Motor neuron (in vitro differentiated cells): ENCODE measurements around the gene RNF182. TPM values are rescaled to one million over a fixed set of nuclear protein-coding genes. Genes with fewer than 3 reads are reported as not detected.
"Not testable (repeated sequence)": the region's sequence is repeated elsewhere in the genome, so short reads cannot be mapped to it uniquely, and the experiment has no call there.

Source experiments
- ATAC-seq, 8 experiments: fragments of 200-7000 bp; cut with Tn5 transposase; replicated peaks in 6 of 8; 2 replicates each; pipeline ENCODE4 v1.8.0; 2021; ENCODE audit warnings: mild to moderate bottlenecking in 8 of 8, moderate library complexity in 8 of 8
- H3K27ac ChIP-seq, 2 donors: fragments of 250-450 bp; sonication (Bioruptor Pico); 2 replicates each; pipeline ENCODE4 v1.9.0; 2021; ENCODE audit warnings: antibody characterized with exemption in 2 of 2, mild to moderate bottlenecking in 2 of 2, moderate library complexity in 1 of 2
- H3K4me1 ChIP-seq, 2 donors: fragments of 250-450 bp; sonication (Bioruptor Pico); replicated peaks in 1 of 2; 2 replicates each; pipeline ENCODE4 v1.6.1; 2021; ENCODE audit warnings: antibody characterized with exemption in 2 of 2, mild to moderate bottlenecking in 2 of 2, moderate library complexity in 1 of 2
- H3K4me3 ChIP-seq, 5 donors: fragments of 250-450 bp; sonication (Bioruptor Pico); 2 replicates each; pipeline ENCODE4 v1.9.0; 2021; ENCODE audit warnings: antibody characterized with exemption in 5 of 5, mild to moderate bottlenecking in 5 of 5, moderate library complexity in 4 of 5
- WGBS, 10 experiments: fragments of 450-650 bp; shearing (Covaris generic); methylation state at CpG; one replicate each; pipeline ENCODE4 v1.0.0; 2022; 5-methylcytosine and 5-hydroxymethylcytosine counted together
- in situ Hi-C, 9 experiments: fragments of 400-800 bp; cut with MboI; loops; one replicate each; pipeline ENCODE4 v1.15.0; 2021; ENCODE audit warnings: low sequenced_read_pairs in 9 of 9, low pct_unique_long_range_greater_than_20kb in 2 of 9; ENCODE audit not compliant: unreplicated experiment in 9 of 9
- total RNA-seq, 8 experiments: library from RNA; unstranded; fragments of 300-600 nt; gene quantifications; 2 replicates each; pipeline versions ENCODE4 v1.2.3 to v1.2.4, GENCODE V29; 2022

Gene RNF182
- total RNA-seq, 8 experiments from 2014 or later: 1.3 to 12.1 (median 4.5) TPM; not detected in 2

DNA sequence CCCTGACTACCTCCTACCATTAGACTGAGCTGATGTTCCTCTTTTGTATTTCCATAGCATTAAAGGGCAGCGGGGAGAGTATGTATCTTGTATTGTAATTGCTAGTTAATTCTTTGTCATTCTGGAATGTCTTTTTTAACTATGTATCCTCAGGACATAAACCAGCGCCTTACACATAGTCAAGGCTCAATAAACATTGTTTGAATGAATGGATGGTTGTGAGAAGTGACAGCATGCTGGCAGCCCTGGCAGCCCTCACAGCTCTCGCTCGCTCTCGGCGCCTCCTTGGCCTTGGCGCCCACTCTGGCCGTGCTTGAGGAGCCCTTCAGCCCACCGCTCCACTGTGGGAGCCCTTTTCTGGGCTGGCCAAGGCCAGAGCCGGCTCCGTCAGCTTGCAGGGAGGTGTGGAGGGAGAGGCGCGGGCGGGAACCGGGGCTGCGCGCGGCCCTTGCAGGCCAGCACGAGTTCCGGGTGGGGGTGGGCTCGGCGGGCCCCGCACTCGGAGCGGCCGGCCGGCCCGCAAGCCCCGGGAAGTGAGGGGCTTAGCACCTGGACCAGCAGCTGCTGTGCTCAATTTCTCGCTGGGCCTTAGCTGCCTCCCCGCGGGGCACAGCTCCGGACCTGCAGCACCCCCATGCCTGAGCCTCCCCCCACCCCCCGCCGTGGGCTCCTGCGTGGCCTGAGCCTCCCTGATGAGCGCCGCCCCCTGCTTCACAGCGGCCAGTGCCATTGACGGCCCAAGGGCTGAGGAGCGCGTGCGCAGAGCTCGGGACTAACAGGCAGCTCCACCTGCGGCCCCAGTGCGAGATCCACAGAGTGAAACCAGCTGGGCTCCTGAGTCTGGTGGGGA lies 93.1 kb downstream of the RNF182 start:
- no peak overlapping the region for H3K4me3 ChIP-seq
- in situ Hi-C loops: no loop called here
- 56 to 93% (median 71%) methylated on average over 1 to 4 of the region's 46 CpGs; no CpG with 5 or more reads in 3 of the 10 experiments for WGBS, 10 experiments
- ATAC-seq: peak in 1 of 8 experiments; percentile 25
- H3K4me1 ChIP-seq: peaks cover 8 to 13% of the 10 kb centered on the region in 2 donors
- no peak overlapping the region for H3K27ac ChIP-seq

DNA sequence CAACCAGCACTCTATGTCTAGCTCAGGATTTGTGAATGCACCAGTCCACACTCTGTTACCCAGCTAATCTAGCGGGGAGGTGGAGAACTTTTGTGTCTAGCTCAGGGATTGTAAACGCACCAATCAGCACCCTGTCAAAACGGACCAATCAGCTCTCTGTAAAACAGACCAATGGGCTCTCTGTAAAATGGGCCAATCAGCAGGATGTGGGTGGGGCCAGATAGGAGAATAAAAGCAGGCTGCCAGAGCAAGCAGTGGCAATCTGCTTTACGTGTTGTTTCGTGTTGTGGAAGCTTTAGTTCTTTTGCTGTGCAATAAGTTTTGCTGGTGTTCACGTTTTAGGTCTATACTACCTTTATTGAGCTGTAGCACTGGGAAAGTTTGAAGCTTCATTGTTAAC lies 93.8 kb downstream of the RNF182 start:
- H3K4me3 ChIP-seq, H3K27ac ChIP-seq, in situ Hi-C loops, ATAC-seq: not testable (repeated sequence)
- 78 to 100% (median 94%) methylated on average over 1 to 5 of the region's 6 CpGs; no CpG with 5 or more reads in 4 of the 10 experiments for WGBS, 10 experiments
- peaks cover 8 to 13% of the 10 kb centered on the region in 2 donors for H3K4me1 ChIP-seq

DNA sequence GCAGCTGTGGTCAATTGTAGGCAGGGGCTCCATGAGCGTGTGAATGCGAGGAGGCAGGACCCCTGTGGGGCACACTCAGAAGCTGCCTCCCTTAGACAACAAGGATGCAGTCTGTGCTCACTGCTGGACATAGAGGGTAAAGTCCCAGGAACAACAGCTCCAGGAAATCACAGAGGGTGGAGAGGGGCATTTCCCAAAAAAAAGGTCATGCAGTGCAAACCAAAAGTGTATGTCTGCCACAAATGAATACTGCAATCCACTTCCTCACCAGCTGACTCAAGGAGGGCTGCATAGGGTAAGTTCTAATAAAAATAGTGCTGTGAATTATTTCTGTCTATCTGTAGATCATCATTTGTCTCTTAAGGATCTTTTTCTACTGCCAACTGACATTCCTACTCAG lies 95.8 kb downstream of the RNF182 start:
- WGBS, 10 experiments: 50 to 83% (median 57%) methylated on average over 1 to 2 of the region's 2 CpGs; no CpG with 5 or more reads in 6 of the 10 experiments
- Histone ChIP-seq H3K4me1 (peaks cover 8 to 13% of the 10 kb centered on the region in 2 donors), H3K27ac (no peak overlapping the region), H3K4me3 (no peak overlapping the region)
- in situ Hi-C loops: no loop called here
- ATAC-seq: no peak

DNA sequence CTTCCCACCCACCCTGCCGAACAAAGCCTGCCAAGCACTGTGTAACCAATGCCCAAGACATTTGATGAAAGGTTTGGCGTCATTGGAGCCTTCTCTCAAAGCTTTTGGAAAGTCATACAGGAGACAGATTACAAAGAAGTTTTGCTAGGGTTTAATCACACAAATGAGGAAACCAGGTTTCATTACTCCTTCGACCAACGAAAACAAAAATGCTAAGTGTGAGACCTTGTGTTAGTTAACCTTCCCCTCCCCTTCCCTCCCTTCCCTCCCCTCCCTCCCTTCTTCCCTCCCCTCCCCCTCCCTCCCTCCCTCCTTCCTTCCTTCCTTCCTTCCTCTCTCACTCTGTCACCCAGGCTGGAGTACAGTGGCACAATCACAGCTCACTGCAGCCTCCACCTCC lies 96.7 kb downstream of the RNF182 start:
- peak in 1 of 8 experiments; percentile 38 for ATAC-seq
- in situ Hi-C loops: no loop called here
- WGBS, 10 experiments: 38 to 95% methylated on average over 2 to 4 of the region's 4 CpGs; no CpG with 5 or more reads in 8 of the 10 experiments
- no peak overlapping the region for H3K27ac ChIP-seq
- H3K4me1 ChIP-seq: peaks cover 6 to 12% of the 10 kb centered on the region in 2 donors
- no peak overlapping the region for H3K4me3 ChIP-seq

DNA sequence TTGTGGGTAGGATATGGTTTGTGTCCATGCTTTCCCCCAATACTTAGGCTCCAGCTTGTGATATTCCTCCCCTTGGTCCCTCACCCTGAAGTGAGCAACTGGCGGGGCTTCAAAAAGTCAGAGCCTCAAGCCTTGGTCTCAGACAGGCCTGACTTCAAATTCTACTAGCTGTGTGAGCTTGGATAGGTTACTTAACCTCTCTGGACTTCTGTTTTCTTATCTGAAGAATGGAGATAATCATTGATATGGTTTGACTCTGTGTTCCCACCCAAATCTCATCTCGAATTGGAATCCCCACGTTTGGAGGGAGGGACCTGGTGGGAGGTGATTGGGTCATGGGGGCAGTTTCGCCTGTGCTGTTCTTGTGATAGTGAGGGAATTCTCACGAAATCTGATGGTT lies 97.9 kb downstream of the RNF182 start:
- in situ Hi-C loops: no loop called here
- no peaks in the 10 kb centered on the region for H3K4me1 ChIP-seq
- ATAC-seq: no peak
- WGBS, 10 experiments: 55 to 86% (median 62%) methylated on average over 2 to 4 of the region's 5 CpGs; no CpG with 5 or more reads in 6 of the 10 experiments
- no peak overlapping the region for H3K27ac ChIP-seq
- H3K4me3 ChIP-seq: no peak overlapping the region

DNA sequence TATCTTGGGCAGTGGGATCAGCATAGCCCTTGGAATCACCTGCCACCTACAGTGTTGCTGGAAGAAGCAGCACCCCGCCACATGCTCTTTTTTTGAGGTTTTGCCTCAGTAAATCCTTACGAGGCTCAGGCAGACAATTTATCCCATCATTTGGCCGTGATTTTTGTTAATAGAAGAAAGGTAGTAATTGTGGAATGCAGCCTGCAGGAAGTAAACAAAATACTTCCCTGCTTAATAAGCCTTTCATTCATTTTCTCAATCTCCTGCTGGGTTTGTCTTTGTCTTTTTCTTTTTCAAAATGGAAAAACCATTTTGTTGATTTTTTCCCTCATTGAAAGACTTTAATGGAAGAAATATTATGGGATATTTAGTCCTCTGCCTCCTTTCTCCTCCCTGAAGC lies 99.1 kb downstream of the RNF182 start:
- in situ Hi-C loops: no loop called here
- no peak for ATAC-seq
- Histone ChIP-seq H3K27ac (no peak overlapping the region), H3K4me3 (no peak overlapping the region), H3K4me1 (no peaks in the 10 kb centered on the region)
- WGBS, 10 experiments: 67 to 100% (median 74%) methylated on average over 1 to 3 of the region's 3 CpGs; no CpG with 5 or more reads in 3 of the 10 experiments

DNA sequence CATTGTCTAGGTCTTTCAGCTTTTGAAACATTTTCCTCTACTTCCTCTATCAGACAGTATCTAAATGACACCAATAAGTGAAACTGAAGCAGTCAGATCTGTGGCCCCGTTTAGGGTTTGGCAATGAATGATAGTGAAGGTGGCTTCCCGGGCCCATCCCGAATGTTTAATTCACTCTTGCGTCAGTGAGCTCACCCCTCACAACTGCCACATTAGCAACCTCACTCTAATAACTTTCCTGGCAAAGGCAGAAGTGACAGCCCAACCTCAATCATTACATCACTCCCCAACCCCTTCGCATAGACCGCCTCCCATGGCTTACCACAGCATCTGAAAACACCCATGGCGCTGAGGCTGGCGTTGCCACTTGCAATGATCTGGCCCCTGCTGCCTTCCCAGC lies 100.4 kb downstream of the RNF182 start:
- H3K27ac ChIP-seq: no peak overlapping the region
- H3K4me3 ChIP-seq: no peak overlapping the region
- H3K4me1 ChIP-seq: no peaks in the 10 kb centered on the region
- in situ Hi-C loops: no loop called here
- ATAC-seq: peak in 2 of 8 experiments; percentile 98 to 99
- 22 to 100% (median 89%) methylated on average over 2 to 8 of the region's 8 CpGs; no CpG with 5 or more reads in 3 of the 10 experiments for WGBS, 10 experiments

DNA sequence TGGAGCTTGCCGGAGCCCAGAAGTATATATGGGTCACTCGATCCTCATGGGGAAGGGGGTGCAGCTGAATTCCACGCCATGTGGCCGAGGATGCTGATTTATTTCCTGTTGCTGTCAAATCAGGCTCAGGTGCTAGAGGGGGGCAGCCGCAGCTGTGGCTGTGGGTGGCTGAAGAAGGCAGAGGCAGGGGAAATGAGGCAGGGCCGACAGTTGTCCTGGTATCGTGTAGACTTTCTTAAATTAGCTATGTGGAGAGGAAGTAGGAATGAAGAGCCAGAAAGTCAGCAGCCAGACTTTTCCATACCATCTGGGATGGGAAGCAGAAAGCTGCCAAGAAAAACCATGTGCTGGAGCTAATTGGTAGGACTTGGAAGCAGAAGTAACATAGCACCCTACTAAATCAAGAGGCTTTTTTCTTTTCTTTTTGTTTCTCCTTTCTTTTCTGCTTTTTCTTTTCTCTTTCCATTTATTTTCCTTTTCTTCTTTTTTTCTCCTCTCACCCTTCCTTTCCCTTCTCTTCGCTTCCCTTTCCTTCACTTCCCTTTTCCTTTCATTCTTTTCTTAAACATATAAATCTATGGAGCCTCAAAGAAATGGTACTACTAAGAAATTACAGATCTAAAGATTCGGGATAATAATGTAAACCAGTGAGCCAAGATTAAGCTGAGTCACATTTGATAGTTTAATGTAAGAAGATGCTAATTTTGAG lies 102.2 kb downstream of the RNF182 start:
- H3K4me3 ChIP-seq: no peak overlapping the region
- no peaks in the 10 kb centered on the region for H3K4me1 ChIP-seq
- in situ Hi-C loops: no loop called here
- 31 to 100% (median 72%) methylated on average over 1 to 8 of the region's 9 CpGs for WGBS, 10 experiments
- ATAC-seq: no peak
- no peak overlapping the region for H3K27ac ChIP-seq

DNA sequence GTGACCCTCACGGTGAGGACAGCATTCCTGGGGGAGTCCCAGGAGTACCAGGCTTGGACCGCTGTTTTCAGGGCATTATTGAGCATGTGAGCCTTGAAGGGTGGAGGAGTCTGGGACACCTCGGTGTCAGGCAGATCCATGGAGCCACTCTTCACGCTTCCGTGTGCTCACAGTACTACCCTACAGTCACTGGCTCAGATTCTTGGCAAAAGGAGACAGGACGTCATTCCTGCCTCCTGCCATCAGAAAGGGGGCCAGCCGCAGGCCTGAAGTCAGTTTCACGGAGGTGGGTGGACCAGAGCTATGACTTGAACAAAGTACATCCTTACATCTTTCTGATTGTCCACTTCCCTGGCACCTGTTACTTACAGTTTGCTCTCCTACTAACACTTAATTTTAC lies 103.9 kb downstream of the RNF182 start:
- Histone ChIP-seq H3K4me3 (no peak overlapping the region), H3K27ac (no peak overlapping the region), H3K4me1 (no peaks in the 10 kb centered on the region)
- WGBS, 10 experiments: 68 to 100% (median 92%) methylated on average over 1 to 6 of the region's 8 CpGs; no CpG with 5 or more reads in 4 of the 10 experiments
- no peak for ATAC-seq
- in situ Hi-C loops: no loop called here

DNA sequence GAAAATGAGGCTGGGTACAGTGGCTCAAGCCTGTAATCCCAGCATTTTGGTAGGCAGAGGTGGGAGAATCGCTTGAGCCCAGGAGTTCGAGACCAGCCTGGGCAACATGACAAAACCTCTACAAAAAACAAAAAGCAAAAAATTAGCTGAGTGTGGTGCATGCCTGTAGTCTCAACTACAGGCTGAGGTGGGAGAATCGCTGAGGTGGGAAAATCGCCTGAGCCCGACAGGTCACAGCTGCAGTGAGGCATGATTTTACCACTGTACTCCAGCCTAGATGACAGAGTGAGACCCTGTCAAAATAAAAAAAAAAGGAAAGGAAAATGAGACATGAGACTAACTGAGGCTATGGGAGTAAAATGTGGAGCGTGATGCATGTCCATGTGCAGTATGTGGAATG lies 104.9 kb downstream of the RNF182 start:
- 81 to 100% (median 92%) methylated on average over 1 to 6 of the region's 6 CpGs for WGBS, 10 experiments
- no peaks in the 10 kb centered on the region for H3K4me1 ChIP-seq
- in situ Hi-C loops: no loop called here
- no peak overlapping the region for H3K4me3 ChIP-seq
- no peak overlapping the region for H3K27ac ChIP-seq
- peak in 1 of 8 experiments; percentile 56 for ATAC-seq

Other genes with a start within 250 kb of the RNF182 start
- 10 to 100 TPM; 23.4 to 47.8 (median 37.9) TPM for gene RANBP9, start 213.1 kb upstream of the RNF182 start, total RNA-seq
- gene MCUR1, start 110.4 kb upstream of the RNF182 start, total RNA-seq: 10 to 100 TPM in 6 of 8 experiments, 1 to 10 TPM in 2; 8.1 to 27.4 (median 13.4) TPM
- 10 to 100 TPM in 2 of 8 experiments, 1 to 10 TPM in 6; 2.8 to 39.3 (median 4.6) TPM for gene CD83, start 192.8 kb downstream of the RNF182 start, total RNA-seq